Measurements from ENCODE around the gene KTI12.

The KTI12 gene

DNA sequence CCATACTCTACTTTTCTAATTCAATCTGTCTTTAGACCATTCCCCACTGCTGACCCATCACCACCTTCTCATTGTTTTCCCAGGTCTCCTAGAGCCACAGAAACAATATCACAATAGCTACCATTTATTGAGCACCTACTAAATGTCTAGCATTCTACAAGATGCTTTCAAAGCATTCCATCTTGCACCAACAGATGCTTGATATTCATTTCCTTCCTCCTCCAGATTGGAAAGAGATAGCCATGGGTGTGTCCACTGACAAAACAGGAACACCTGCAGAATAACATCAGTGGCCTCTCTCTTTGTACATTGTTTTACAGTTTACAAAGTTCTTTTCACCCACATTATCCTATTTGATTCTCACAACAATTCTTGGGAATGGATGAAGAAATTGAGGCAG, 45.4 kb downstream of the KTI12 start:
- DNase-seq (ENCODE audit: low read depth): no peak

DNA sequence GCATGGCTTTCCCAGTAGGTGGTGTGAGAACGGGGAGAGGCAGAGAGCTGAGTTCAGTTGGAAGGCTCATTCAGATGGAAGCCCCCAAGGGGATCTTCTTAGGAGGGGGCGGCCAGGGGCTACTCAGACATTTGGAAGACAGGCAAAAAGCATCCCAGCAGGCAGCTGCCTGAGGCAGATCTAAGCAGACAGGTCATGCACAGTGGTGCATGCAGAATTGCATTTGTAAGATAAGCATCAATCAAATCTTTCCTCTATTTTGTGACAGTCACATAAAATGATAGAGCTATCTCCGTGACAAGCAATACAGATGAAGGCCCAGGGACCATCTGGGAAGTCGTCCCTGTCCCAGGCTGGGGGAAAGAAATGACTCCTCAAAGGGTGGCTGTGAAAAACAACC, 46.9 kb downstream of the KTI12 start:
- DNase-seq (ENCODE audit: low read depth): no peak

DNA sequence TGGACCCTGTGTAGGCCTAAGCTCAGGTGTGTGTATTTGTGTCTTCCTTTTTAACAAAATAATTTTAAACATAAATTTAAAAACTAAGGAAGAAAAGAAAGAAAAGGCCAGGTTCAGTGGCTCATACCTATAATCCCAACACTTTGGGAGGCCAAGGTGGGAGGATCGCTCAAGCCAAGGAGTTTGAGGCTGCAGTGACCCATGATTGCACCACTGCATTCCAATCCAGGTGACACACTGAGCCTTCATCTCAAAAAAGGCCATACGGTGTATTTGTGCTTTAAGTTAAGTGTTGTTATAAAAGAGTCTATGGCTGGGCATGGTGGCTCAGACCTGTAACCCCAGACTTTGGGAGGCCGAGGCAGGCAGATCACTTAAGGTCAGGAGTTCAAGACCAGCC, 51.4 kb downstream of the KTI12 start:
- DNase-seq (ENCODE audit: low read depth): no peak

Measured in stimulated activated CD8-positive, alpha-beta memory T cell treated with anti-CD3 and anti-CD28 coated beads, Interleukin-15, amount 100 ng/mL, for 1 hour (primary cell).